ENCODE measurements around the gene TTC8.

- TF ChIP-seq CTCF (IDR thresholded peaks at IDR 0.05), result no peak
- no peak for TF ChIP-seq SIN3A (IDR thresholded peaks at IDR 0.05; ENCODE audit: borderline replicate concordance, insufficient read depth, low read depth, low read length)
- TF ChIP-seq TCF7L2 (IDR thresholded peaks at IDR 0.05; ENCODE audit: low read depth, low read length), result no peak
Observed at GRCh38 chr14:88853129-88853528, 28.7 kb downstream of the TTC8 start.
